ENCODE results near the gene METTL2B.
"Not testable (repeated sequence)": the region's sequence is repeated elsewhere in the genome, so short reads cannot be mapped to it uniquely, and the experiment has no call there.

Gene METTL2B

GRCh38 chr7:128455543-128456254 is 20.8 kb upstream of the METTL2B start, which contains the start of gene HILPDA:
Gene HILPDA (plus strand): TSS chr7:128455878. CDS start chr7:128457269, 1,391 bp downstream.
- DNase-seq, result peak; percentile 94

GRCh38 chr7:128456255-128456725 is 20.3 kb upstream of the METTL2B start:
- no peak for DNase-seq

GRCh38 chr7:128457385-128457784 is 19.2 kb upstream of the METTL2B start:
- not testable (repeated sequence) for DNase-seq

GRCh38 chr7:128458956-128459355 is 17.6 kb upstream of the METTL2B start:
- no peak for DNase-seq

- peak; percentile 74 for DNase-seq
Observed at GRCh38 chr7:128459394-128459878, 17.1 kb upstream of the METTL2B start.

- DNase-seq, result no peak
Observed at GRCh38 chr7:128462460-128462859, 14.1 kb upstream of the METTL2B start.

- not testable (repeated sequence) for DNase-seq
Observed at GRCh38 chr7:128463345-128463744, 13.2 kb upstream of the METTL2B start.

GRCh38 chr7:128463933-128464332 is 12.6 kb upstream of the METTL2B start:
- not testable (repeated sequence) for DNase-seq

GRCh38 chr7:128466871-128467270 is 9.7 kb upstream of the METTL2B start:
- DNase-seq, result not testable (repeated sequence)

- not testable (repeated sequence) for DNase-seq
Observed at GRCh38 chr7:128477336-128477690, 765 bp downstream of the METTL2B start.

- DNase-seq, result not testable (repeated sequence)
Observed at GRCh38 chr7:128479082-128479481, 2.5 kb downstream of the METTL2B start.

GRCh38 chr7:128488134-128488533 is 11.6 kb downstream of the METTL2B start:
- DNase-seq, result not testable (repeated sequence)

GRCh38 chr7:128497405-128497804 is 20.9 kb downstream of the METTL2B start:
- DNase-seq, result no peak

GRCh38 chr7:128505416-128505815 is 28.9 kb downstream of the METTL2B start:
- DNase-seq, result peak; percentile 51

GRCh38 chr7:128506819-128507218 is 30.3 kb downstream of the METTL2B start:
- not testable (repeated sequence) for DNase-seq

GRCh38 chr7:128507321-128507993 is 30.9 kb downstream of the METTL2B start:
- DNase-seq, result not testable (repeated sequence)

GRCh38 chr7:128511692-128512091 is 35.1 kb downstream of the METTL2B start:
- not testable (repeated sequence) for DNase-seq

- DNase-seq, result not testable (repeated sequence)
Observed at GRCh38 chr7:128515232-128515631, 38.7 kb downstream of the METTL2B start.

GRCh38 chr7:128517023-128517422 is 40.5 kb downstream of the METTL2B start:
- DNase-seq, result not testable (repeated sequence)

GRCh38 chr7:128523226-128523931 is 46.8 kb downstream of the METTL2B start:
- peak; percentile 85 for DNase-seq

GRCh38 chr7:128523932-128524524 is 47.5 kb downstream of the METTL2B start:
- DNase-seq, result not testable (repeated sequence)

- not testable (repeated sequence) for DNase-seq
Observed at GRCh38 chr7:128525584-128525983, 49.0 kb downstream of the METTL2B start.

GRCh38 chr7:128526062-128526466 is 49.5 kb downstream of the METTL2B start:
- peak; percentile 64 for DNase-seq
